ENCODE results near the gene TRIO.

DNA sequence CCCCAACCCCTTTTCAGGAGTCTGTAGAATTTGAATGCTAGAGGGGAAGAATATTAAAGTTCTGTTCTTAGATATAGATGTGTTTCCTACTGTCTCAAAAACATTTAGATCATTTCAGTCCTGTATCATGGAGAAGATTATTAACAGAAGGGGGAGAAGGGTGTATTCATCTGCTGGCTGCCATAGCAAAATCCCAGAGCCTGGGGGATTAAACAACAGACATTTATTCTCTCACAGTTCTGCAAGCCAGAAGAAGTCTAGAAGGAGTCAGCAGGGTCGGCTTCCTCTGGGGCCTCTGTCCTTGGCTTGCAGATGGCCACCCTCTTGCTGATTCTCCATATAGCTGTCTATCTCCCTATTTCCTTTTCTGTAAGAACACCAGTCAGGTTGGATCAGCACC, 288.4 kb downstream of the TRIO start:
- TF ChIP-seq, protein P1, sequence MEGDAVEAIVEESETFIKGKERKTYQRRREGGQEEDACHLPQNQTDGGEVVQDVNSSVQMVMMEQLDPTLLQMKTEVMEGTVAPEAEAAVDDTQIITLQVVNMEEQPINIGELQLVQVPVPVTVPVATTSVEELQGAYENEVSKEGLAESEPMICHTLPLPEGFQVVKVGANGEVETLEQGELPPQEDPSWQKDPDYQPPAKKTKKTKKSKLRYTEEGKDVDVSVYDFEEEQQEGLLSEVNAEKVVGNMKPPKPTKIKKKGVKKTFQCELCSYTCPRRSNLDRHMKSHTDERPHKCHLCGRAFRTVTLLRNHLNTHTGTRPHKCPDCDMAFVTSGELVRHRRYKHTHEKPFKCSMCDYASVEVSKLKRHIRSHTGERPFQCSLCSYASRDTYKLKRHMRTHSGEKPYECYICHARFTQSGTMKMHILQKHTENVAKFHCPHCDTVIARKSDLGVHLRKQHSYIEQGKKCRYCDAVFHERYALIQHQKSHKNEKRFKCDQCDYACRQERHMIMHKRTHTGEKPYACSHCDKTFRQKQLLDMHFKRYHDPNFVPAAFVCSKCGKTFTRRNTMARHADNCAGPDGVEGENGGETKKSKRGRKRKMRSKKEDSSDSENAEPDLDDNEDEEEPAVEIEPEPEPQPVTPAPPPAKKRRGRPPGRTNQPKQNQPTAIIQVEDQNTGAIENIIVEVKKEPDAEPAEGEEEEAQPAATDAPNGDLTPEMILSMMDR (IDR thresholded peaks at IDR 0.05; ENCODE audit: low read length): no peak
- TF ChIP-seq EZH2 (optimal IDR thresholded peaks at IDR 0.05; ENCODE audit: low read depth, low read length): no peak
